GM10266 (cell line): ENCODE results near the gene POC5.
A peak's percentile ranks its signal among the peaks of the same experiment; 100 is the strongest.

Experiments
- DNase-seq: peaks from one replicate; pipeline ENCODE4 v3.0.0; 2012; ENCODE audit errors: extremely low spot score
- TF ChIP-seq, protein P1 (sequence below): IDR thresholded peaks from 2 replicates; pipeline ENCODE4 v1.5.1; 2012; ENCODE audit warnings: mild to moderate bottlenecking, low read depth; ENCODE audit not compliant: control insufficient read depth, insufficient read depth; ENCODE audit errors: missing control alignments

The POC5 gene

DNA sequence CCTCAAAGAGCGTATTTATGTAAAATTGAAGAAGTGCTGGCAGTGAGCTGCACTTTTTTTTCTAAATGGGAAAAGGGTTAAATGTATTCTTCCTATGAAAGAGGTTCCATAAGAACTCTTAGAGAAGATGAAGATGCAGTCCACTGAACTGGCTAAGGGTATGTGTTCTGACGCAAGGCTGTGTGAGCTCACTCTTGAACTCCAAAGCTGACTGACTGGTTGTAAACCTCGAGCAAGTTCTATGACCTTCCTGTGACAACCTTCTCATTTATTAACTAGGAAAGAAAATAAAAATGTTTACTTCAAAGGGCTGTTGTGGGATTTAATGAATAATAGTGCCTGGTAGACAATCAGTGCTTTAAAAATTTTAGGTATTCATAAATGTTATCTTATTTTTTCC, 46.7 kb downstream of the POC5 start:
- DNase-seq, result no peak
- TF ChIP-seq, protein P1, sequence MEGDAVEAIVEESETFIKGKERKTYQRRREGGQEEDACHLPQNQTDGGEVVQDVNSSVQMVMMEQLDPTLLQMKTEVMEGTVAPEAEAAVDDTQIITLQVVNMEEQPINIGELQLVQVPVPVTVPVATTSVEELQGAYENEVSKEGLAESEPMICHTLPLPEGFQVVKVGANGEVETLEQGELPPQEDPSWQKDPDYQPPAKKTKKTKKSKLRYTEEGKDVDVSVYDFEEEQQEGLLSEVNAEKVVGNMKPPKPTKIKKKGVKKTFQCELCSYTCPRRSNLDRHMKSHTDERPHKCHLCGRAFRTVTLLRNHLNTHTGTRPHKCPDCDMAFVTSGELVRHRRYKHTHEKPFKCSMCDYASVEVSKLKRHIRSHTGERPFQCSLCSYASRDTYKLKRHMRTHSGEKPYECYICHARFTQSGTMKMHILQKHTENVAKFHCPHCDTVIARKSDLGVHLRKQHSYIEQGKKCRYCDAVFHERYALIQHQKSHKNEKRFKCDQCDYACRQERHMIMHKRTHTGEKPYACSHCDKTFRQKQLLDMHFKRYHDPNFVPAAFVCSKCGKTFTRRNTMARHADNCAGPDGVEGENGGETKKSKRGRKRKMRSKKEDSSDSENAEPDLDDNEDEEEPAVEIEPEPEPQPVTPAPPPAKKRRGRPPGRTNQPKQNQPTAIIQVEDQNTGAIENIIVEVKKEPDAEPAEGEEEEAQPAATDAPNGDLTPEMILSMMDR, result no peak

DNA sequence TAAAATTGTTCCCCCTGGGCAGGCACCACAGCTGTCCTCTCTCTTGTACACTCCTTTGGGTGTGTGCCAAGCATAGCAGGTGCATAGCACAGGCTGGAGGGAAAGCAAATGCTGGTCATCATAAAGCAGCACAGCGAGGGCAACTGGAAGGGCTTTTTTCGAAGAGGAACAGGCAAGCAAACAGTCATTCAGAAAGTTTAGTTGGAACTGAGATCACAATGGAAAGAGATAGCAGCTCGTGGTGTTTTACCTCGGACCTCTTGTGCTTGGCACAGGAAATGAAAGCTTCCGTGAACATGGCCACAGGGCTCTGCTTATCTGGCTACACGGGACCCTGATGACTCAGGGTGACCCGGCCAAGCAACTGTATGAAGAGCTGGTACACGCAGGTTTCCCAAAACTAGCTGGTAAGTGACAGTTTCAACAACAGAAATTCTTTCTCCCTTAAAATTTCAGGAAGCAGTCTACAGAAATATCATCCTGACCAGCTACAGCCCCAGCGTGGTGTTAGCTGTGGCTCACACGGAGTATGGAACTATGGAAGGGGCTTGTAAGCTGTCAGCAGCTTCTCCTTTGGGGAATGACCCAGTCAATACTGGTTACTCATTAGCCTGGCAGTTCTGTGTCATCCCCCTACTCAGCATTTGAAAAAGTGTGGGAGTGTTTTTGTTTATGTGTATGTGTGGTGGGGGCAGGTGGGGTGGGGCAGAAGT, 48.1 kb downstream of the POC5 start:
- TF ChIP-seq, protein P1, result no peak
- DNase-seq, result peak; percentile 64

DNA sequence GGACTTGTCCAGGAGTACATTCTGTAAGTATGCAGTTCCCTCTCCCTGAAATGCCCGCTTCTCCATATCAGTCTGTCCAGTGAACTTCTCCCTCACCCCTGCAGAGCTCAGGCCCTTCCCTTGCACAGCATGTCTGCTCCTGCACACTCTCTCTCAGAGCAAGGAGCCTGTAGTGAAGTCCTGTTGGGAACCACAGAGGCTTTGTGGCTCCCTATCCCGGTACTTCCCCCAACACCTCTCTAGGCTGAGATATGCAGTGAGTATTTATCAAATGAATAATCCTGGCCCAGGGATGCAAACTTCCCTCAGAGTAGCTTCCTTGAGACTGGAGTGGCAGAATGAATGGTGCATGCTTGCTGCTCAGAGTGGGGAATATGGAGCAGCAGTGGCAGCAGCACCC, 48.8 kb downstream of the POC5 start:
- TF ChIP-seq, protein P1, result no peak
- no peak for DNase-seq

DNA sequence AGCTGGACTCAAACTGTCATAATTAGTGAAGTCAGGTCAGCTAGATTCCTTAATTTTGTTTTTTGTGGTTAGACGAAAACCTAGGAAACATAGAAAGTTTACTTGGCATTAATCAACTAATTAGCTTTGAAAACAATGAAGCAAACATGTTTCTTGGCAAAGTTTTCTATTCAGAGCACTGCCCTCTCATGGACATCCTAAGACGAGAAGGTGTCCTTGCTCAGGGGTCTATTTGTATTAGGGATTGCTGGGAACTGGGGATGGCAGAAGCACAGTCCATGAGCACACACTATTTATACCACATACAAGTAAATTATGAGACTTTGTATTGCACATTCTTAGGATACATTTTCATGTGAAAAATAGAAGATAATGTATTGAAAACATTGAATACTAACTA, 49.7 kb downstream of the POC5 start:
- no peak for DNase-seq
- TF ChIP-seq, protein P1, result no peak

- DNase-seq, result no peak
- TF ChIP-seq, protein P1, result no peak
These were observed 50.4 kb downstream of the POC5 start for GRCh38 chr5:75666801-75667200.

DNA sequence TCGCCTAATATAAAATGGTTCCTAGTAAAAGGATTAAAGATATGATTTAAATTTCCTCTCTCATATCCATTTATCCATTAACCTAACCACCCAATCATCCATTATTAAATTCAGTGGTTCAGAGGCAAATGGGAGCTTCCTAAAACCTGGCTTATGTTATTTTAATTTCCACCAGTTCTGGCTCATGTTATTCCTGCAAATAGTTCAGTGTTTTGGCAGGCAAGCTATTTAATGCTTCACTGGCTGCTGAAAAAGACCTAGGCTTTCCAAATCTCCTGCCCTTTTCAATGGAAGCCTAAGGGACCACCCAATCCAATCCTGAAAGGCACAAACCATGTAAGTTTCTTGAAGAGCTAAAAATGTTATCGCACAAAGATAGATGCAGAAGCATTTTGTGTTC, 52.3 kb downstream of the POC5 start:
- TF ChIP-seq, protein P1, result no peak
- no peak for DNase-seq

GRCh38 chr5:75663579-75664284, 53.5 kb downstream of the POC5 start:
- DNase-seq, result no peak
- TF ChIP-seq, protein P1, result no peak
